ENCODE results near the gene SLC15A4.

- TF ChIP-seq POLR2AphosphoS5 (IDR thresholded peaks at IDR 0.05; ENCODE audit: low read depth, low read length) (no peak), CTCF (IDR thresholded peaks at IDR 0.05 in 2 of 3, conservative IDR thresholded peaks at IDR 0.05 in 1 of 3; ENCODE audit: borderline replicate concordance in 1 of 3, insufficient read depth in 1 of 3, low read depth in 2 of 3, low read length in 2 of 3) (no peak), POLR2A (IDR thresholded peaks at IDR 0.05; ENCODE audit: borderline replicate concordance, extremely low read depth, insufficient read depth, insufficient read length) (no peak), SRF (IDR thresholded peaks at IDR 0.05; ENCODE audit: low read depth) (no peak), MAX (IDR thresholded peaks at IDR 0.05) (no peak), JUND (IDR thresholded peaks at IDR 0.05) (no peak), YY1 (IDR thresholded peaks at IDR 0.05; ENCODE audit: extremely low read depth, insufficient replicate concordance, low read depth, low read length) (no peak), FOSL1 (IDR thresholded peaks at IDR 0.05; ENCODE audit: low read depth) (no peak), RAD21 (IDR thresholded peaks at IDR 0.05; ENCODE audit: low read depth) (no peak), SP1 (IDR thresholded peaks at IDR 0.05; ENCODE audit: low read depth) (no peak)
- TF ChIP-seq, protein P1, sequence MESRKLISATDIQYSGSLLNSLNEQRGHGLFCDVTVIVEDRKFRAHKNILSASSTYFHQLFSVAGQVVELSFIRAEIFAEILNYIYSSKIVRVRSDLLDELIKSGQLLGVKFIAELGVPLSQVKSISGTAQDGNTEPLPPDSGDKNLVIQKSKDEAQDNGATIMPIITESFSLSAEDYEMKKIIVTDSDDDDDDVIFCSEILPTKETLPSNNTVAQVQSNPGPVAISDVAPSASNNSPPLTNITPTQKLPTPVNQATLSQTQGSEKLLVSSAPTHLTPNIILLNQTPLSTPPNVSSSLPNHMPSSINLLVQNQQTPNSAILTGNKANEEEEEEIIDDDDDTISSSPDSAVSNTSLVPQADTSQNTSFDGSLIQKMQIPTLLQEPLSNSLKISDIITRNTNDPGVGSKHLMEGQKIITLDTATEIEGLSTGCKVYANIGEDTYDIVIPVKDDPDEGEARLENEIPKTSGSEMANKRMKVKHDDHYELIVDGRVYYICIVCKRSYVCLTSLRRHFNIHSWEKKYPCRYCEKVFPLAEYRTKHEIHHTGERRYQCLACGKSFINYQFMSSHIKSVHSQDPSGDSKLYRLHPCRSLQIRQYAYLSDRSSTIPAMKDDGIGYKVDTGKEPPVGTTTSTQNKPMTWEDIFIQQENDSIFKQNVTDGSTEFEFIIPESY (IDR thresholded peaks at IDR 0.05; ENCODE audit: extremely low read depth, insufficient replicate concordance, low read length): no peak
Measured at GRCh38 chr12:128814411-128815261, 9.1 kb downstream of the SLC15A4 start.
